Endothelial cell of umbilical vein (primary cell): ENCODE data around the gene MBNL2. TPM values are rescaled to one million over a fixed set of nuclear protein-coding genes. Genes with fewer than 3 reads are reported as not detected.

Source experiments
- BruUV-seq: library from RNA; stranded (reverse); fragments of 400-500 nt; replicated peaks from 2 replicates; lab custom pipeline; 2021; lab: Mats Ljungman, UMichigan
- CTCF ChIA-PET: fragments of 300-600, 350-600 bp; sonication (Branson Sonifier 250); formaldehyde crosslinking; loops from one replicate; lab custom pipeline; 2021; ENCODE audit warnings: antibody characterized with exemption, inconsistent platforms; lab: Charles Lee
- POLR2A ChIA-PET: fragments of 300-600, 350-600 bp; sonication (Branson Sonifier 250); formaldehyde crosslinking; loops from one replicate; lab custom pipeline; 2021; ENCODE audit warnings: antibody characterized with exemption, inconsistent platforms; lab: Charles Lee
- DNase-seq: peaks from one replicate; pipeline ENCODE4 v3.0.0-alpha.2; 2011; ENCODE audit warnings: low read depth, low spot score
- FAIRE-seq: peaks from 2 replicates; lab custom pipeline; 2011; peaks lifted over from hg19 to GRCh38; lab: Jason Lieb, UNC
- H2AFZ ChIP-seq: 2 replicates; pipeline ENCODE4 v1.6.0; 2012; ENCODE audit warnings: low read depth, low read length, control low read depth, inconsistent platforms
- H3K27ac ChIP-seq: 2 replicates; pipeline ENCODE4 v1.5.1; 2011; ENCODE audit warnings: low read depth, mild to moderate bottlenecking, control low read depth, low read length, moderate library complexity; ENCODE audit not compliant: insufficient read depth
- H3K27me3 ChIP-seq, 2 experiments: 2 replicates each; pipeline versions ENCODE4 v1.6.0 to v1.6.1; 2011; ENCODE audit warnings: low read length in 2 of 2, mixed read lengths in 1 of 2; ENCODE audit not compliant: control insufficient read depth in 2 of 2, insufficient read depth in 2 of 2
- H3K36me3 ChIP-seq, 2 experiments: 2 replicates in 1 of 2; 3 replicates in 1 of 2; pipeline ENCODE4 v1.5.1; 2011; ENCODE audit warnings: low read length in 2 of 2, mild to moderate bottlenecking in 1 of 2, moderate library complexity in 1 of 2; ENCODE audit not compliant: control insufficient read depth in 2 of 2, insufficient read depth in 2 of 2; ENCODE audit errors: extremely low read depth in 1 of 2
- H3K4me1 ChIP-seq: 3 replicates; pipeline ENCODE4 v1.5.1; 2011; ENCODE audit warnings: mild to moderate bottlenecking, low read length; ENCODE audit not compliant: control insufficient read depth, insufficient read depth; ENCODE audit errors: extremely low read depth
- H3K4me2 ChIP-seq: 2 replicates; pipeline ENCODE4 v1.6.1; 2011; ENCODE audit warnings: low read length, control low read depth, mixed read lengths; ENCODE audit not compliant: insufficient read depth
- H3K4me3 ChIP-seq, 3 experiments: fragments of 200-600 bp in 1 of 3; sonication (generic), shearing (Covaris generic) in 1 of 3; replicated peaks in 1 of 3; 2 replicates each; pipeline ENCODE4 v1.5.1; 2011 to 2016; ENCODE audit warnings: control low read depth in 3 of 3, low read length in 3 of 3, mild to moderate bottlenecking in 2 of 3, inconsistent platforms in 1 of 3, low read depth in 1 of 3, moderate library complexity in 1 of 3; ENCODE audit not compliant: insufficient read depth in 1 of 3
- H3K79me2 ChIP-seq: 2 replicates; pipeline ENCODE4 v1.6.0; 2012; ENCODE audit warnings: low read length, inconsistent platforms; ENCODE audit not compliant: control insufficient read depth, insufficient read depth
- H3K9ac ChIP-seq: replicated peaks from 2 replicates; pipeline ENCODE3; 2011; ENCODE audit warnings: low read length, control low read depth; ENCODE audit not compliant: insufficient read depth; ENCODE audit errors: extremely low read depth
- H3K9me1 ChIP-seq: replicated peaks from 3 replicates; pipeline ENCODE4 v1.6.0; 2011; ENCODE audit warnings: mild to moderate bottlenecking, low read length; ENCODE audit not compliant: control insufficient read depth, insufficient read depth; ENCODE audit errors: extremely low read depth
- H3K9me3 ChIP-seq: replicated peaks from 2 replicates; pipeline ENCODE4 v1.5.1; 2012; ENCODE audit warnings: low read length, inconsistent platforms; ENCODE audit not compliant: control insufficient read depth, insufficient read depth
- H4K20me1 ChIP-seq: replicated peaks from 2 replicates; pipeline ENCODE3; 2011; ENCODE audit warnings: mild to moderate bottlenecking, low read length; ENCODE audit not compliant: control insufficient read depth, insufficient read depth; ENCODE audit errors: extremely low read depth
- CTCF ChIP-seq, 2 donors: IDR thresholded peaks; 1 replicate in 1 of 2; 2 replicates in 1 of 2; pipeline ENCODE4 v1.5.1; 2011; ENCODE audit warnings: low read length in 2 of 2, mild to moderate bottlenecking in 2 of 2, moderate library complexity in 2 of 2, control low read depth in 1 of 2, inconsistent platforms in 1 of 2, low read depth in 1 of 2; ENCODE audit not compliant: insufficient read depth in 1 of 2; ENCODE audit errors: extremely low read depth in 1 of 2
- EZH2 ChIP-seq: IDR thresholded peaks from 2 replicates; pipeline ENCODE4 v1.6.1; 2012; ENCODE audit warnings: borderline replicate concordance, low read depth, mild to moderate bottlenecking, moderate library complexity, low read length, inconsistent platforms; ENCODE audit not compliant: severe bottlenecking
- FOS ChIP-seq: IDR thresholded peaks from 2 replicates; pipeline ENCODE4 v1.6.1; 2011; ENCODE audit warnings: mild to moderate bottlenecking, low read length, moderate library complexity, borderline replicate concordance; ENCODE audit not compliant: insufficient read depth
- MAX ChIP-seq: IDR thresholded peaks from 2 replicates; pipeline ENCODE4 v1.6.1; 2011; ENCODE audit not compliant: insufficient read depth, insufficient read length
- POLR2A ChIP-seq: IDR thresholded peaks from 2 replicates; pipeline ENCODE4 v1.6.1; 2012; ENCODE audit warnings: low read depth, mild to moderate bottlenecking, control low read depth, low read length
- POLR2AphosphoS5 ChIP-seq: IDR thresholded peaks from 2 replicates; pipeline ENCODE4 v1.6.1; 2012; ENCODE audit warnings: low read depth, mild to moderate bottlenecking, control low read depth, low read length, moderate library complexity; ENCODE audit not compliant: insufficient read depth
- dilution Hi-C: fragments of 300-500 bp; cut with MboI; formaldehyde crosslinking; loops from one replicate; pipeline ENCODE4 v1.15.0; 2019; ENCODE audit warnings: low sequenced_read_pairs; ENCODE audit not compliant: extremely low pct_ligation_motif_present
- intact Hi-C: fragments of 100-400 bp; cut with micrococcal nuclease; formaldehyde crosslinking; loops from one replicate; pipeline ENCODE4 v1.10.0; 2022
- polyA plus RNA-seq, 4 experiments: library from polyadenylated mRNA; depleted of rRNA in 3 of 4; stranded (reverse) in 3 of 4; unstranded in 1 of 4; fragments of >200 nt; gene quantifications; 2 replicates each; pipeline versions ENCODE4 v1.2.1 to v1.2.3, GENCODE V29; 2011 to 2012; ENCODE audit warnings: missing spikeins in 1 of 4
- total RNA-seq: library from RNA; stranded (reverse); gene quantifications from 2 replicates; pipeline ENCODE4 v1.2.3, GENCODE V29; 2021

Gene MBNL2
- total and polyA plus RNA-seq, 2 donors (not counting 3 experiments of a cell fraction or from before 2014, with no cell fraction given) = 32.9 to 76.5 TPM

GRCh38 chr13:97324115-97324514, 102.0 kb downstream of the MBNL2 start:
- Histone ChIP-seq H3K9me1 (no peaks in the 10 kb centered on the region), H3K27me3 (no peaks in the 10 kb centered on the region), H3K4me2 (no peak overlapping the region), H3K36me3 (peaks cover 0 to 3% of the 10 kb centered on the region in 2 experiments), H3K4me1 (peaks cover 24% of the 10 kb centered on the region), H3K9ac (no peak overlapping the region), H3K27ac (no peak overlapping the region), H4K20me1 (no peaks in the 10 kb centered on the region), H2AFZ (no peak overlapping the region), H3K9me3 (no peaks in the 10 kb centered on the region), H3K4me3 (no peak overlapping the region), H3K79me2 (peaks cover 43% of the 10 kb centered on the region)
- intact Hi-C loops = no loop called here
- ChIA-PET CTCF (interaction anchor here (1.6 kb wide), 1 partner anchor 25 kb away, joined by 5 read pairs; no protein-coding TSS in a partner anchor), POLR2A (no interaction called here)
- no peak for FAIRE-seq
- no peak for TF ChIP-seq CTCF (IDR thresholded peaks at IDR 0.05; ENCODE audit: extremely low read depth in 1 of 2, insufficient read depth in 1 of 2, low read depth in 1 of 2, low read length in 2 of 2)
- TF ChIP-seq EZH2 = no peak
- no peak for TF ChIP-seq POLR2AphosphoS5
- no peak for TF ChIP-seq POLR2A
- TF ChIP-seq FOS = no peak
- TF ChIP-seq MAX = no peak
- no TSS peak for BruUV-seq
- dilution Hi-C loops = no loop called here
- DNase-seq = no peak
